Spleen (tissue), 11 donors: ENCODE results near the gene GAS2. TPM values are rescaled to one million over a fixed set of nuclear protein-coding genes. Genes with fewer than 3 reads are reported as not detected.

Experiments
- DNase-seq: peaks from one replicate; pipeline ENCODE4 v3.0.0-alpha.2; 2020
- H3K27ac ChIP-seq, 8 donors: fragments of 200-600 bp; sonication (generic) in 7 of 8; 1 replicate in 4 of 8; 2 replicates in 4 of 8; pipeline versions ENCODE4 v1.5.0 to v1.8.0; 2016 to 2021; ENCODE audit warnings: inconsistent platforms in 4 of 8, mild to moderate bottlenecking in 4 of 8, moderate library complexity in 1 of 8
- H3K27me3 ChIP-seq, 7 donors: fragments of 200-600 bp; sonication (generic) in 6 of 7; replicated peaks in 1 of 7; 1 replicate in 4 of 7; 2 replicates in 3 of 7; pipeline versions ENCODE4 v1.5.0 to v1.8.0; 2016 to 2021; ENCODE audit warnings: inconsistent platforms in 3 of 7, mild to moderate bottlenecking in 1 of 7
- H3K36me3 ChIP-seq, 6 donors: fragments of 200-600 bp; sonication (generic) in 5 of 6; 1 replicate in 4 of 6; 2 replicates in 2 of 6; pipeline versions ENCODE4 v1.5.0 to v1.8.0; 2016 to 2021; ENCODE audit warnings: inconsistent platforms in 2 of 6
- H3K4me1 ChIP-seq, 6 donors: fragments of 200-600 bp; sonication (generic) in 5 of 6; 1 replicate in 3 of 6; 2 replicates in 3 of 6; pipeline versions ENCODE4 v1.5.0 to v1.8.0; 2016 to 2021; ENCODE audit warnings: inconsistent platforms in 3 of 6
- H3K4me3 ChIP-seq, 8 donors: fragments of 200-600 bp; sonication (generic) in 7 of 8; 1 replicate in 4 of 8; 2 replicates in 4 of 8; pipeline versions ENCODE4 v1.5.0 to v1.8.0; 2016 to 2021; ENCODE audit warnings: inconsistent platforms in 4 of 8, mild to moderate bottlenecking in 4 of 8, moderate library complexity in 2 of 8
- H3K9me3 ChIP-seq, 8 donors: fragments of 200-600 bp; sonication (generic) in 7 of 8; 1 replicate in 4 of 8; 2 replicates in 4 of 8; pipeline versions ENCODE4 v1.5.0 to v1.8.0; 2016 to 2021; ENCODE audit warnings: inconsistent platforms in 4 of 8
- CTCF ChIP-seq, 11 experiments: fragments of 200-600 bp in 7 of 11; fragments of 450-650 bp in 4 of 11; sonication (generic) in 4 of 11; IDR thresholded peaks in 8 of 11; conservative IDR thresholded peaks in 3 of 11; 1 replicate in 7 of 11; 2 replicates in 4 of 11; pipeline versions ENCODE4 v1.4.0 to v1.8.0; 2016 to 2021; ENCODE audit warnings: antibody characterized with exemption in 11 of 11, inconsistent platforms in 4 of 11, mild to moderate bottlenecking in 1 of 11
- POLR2A ChIP-seq, 3 donors: fragments of 450-650 bp; IDR thresholded peaks; one replicate each; pipeline ENCODE4 v1.5.1; 2017; ENCODE audit warnings: antibody characterized with exemption in 3 of 3, mild to moderate bottlenecking in 1 of 3
- POLR2AphosphoS5 ChIP-seq, 3 donors: sonication (generic); formaldehyde crosslinking; IDR thresholded peaks; one replicate each; pipeline ENCODE4 v1.5.1; 2017; ENCODE audit warnings: antibody characterized with exemption in 3 of 3
- WGBS, 5 donors: extraction: QIAGEN DNeasy Blood & Tissue Kit in 3 of 5; methylation state at CpG; one replicate each; pipeline versions ENCODE4 v1.1.5 to v1.1.7; 2013 to 2018; 5-methylcytosine and 5-hydroxymethylcytosine counted together
- intact Hi-C: fragments of 100-400 bp; cut with DNase I; formaldehyde crosslinking; loops from one replicate; pipeline ENCODE4 v1.15.0; 2023; ENCODE audit warnings: low total_unique reads
- polyA plus RNA-seq, 3 donors: library from polyadenylated mRNA; stranded (reverse); fragments of 200-250 nt; gene quantifications; one replicate each; pipeline ENCODE4 v1.2.1, GENCODE V29; 2013
- total RNA-seq, 7 donors: library from RNA; depleted of rRNA in 3 of 7; stranded (reverse); fragments of >200 nt in 3 of 7; fragmentation: NEBNext Ultra II Directional in 4 of 7; extraction: Animal tissue kit (Norgen Biotek cat#: 25700) in 4 of 7; gene quantifications; one replicate each; pipeline versions ENCODE4 v1.1.0 to v1.2.1, GENCODE V29; 2016 to 2021
- donor health status: healthy with polysubstance abuse.
- donor health status: DM: no; HTN: no; CAD: no; lungs with moderate emphysema.
- donor health status: DM: no; HTN: no; CAD: no.
- donor health status: Bipolar disorder and iron deficiency.
- donor health status: healthy.
- donor health status: DM: no; HTN: no; CAD: no.
- donor health status: DM: yes; HTN: yes; CAD: no.

Gene GAS2
- total and polyA plus RNA-seq, 10 donors: 1.1 to 9.1 (median 2.2) TPM

- Histone ChIP-seq H3K9me3 (no peaks in the 10 kb centered on the region), H3K27me3 (no peaks in the 10 kb centered on the region), H3K27ac (no peak overlapping the region), H3K4me1 (no peaks in the 10 kb centered on the region), H3K36me3 (no peaks in the 10 kb centered on the region), H3K4me3 (no peak overlapping the region)
- intact Hi-C loops: no loop called here
- TF ChIP-seq POLR2A (IDR thresholded peaks at IDR 0.05): no peak
- TF ChIP-seq POLR2AphosphoS5 (IDR thresholded peaks at IDR 0.05): no peak
- no peak for TF ChIP-seq CTCF (IDR thresholded peaks at IDR 0.05 in 8 of 11, conservative IDR thresholded peaks at IDR 0.05 in 3 of 11)
- WGBS, 5 donors: 75 to 85% (median 79%) methylated on average over 4 of the region's 4 CpGs
- DNase-seq: no peak
Measured at GRCh38 chr11:22681281-22681812, 14.9 kb downstream of the GAS2 start.

- intact Hi-C loops: no loop called here
- no peaks in the 10 kb centered on the region for H3K9me3 ChIP-seq
- no peak overlapping the region for H3K27ac ChIP-seq
- no peak for DNase-seq
- TF ChIP-seq POLR2A (IDR thresholded peaks at IDR 0.05) (no peak), POLR2AphosphoS5 (IDR thresholded peaks at IDR 0.05) (no peak), CTCF (IDR thresholded peaks at IDR 0.05 in 8 of 11, conservative IDR thresholded peaks at IDR 0.05 in 3 of 11) (no peak)
- H3K36me3 ChIP-seq: no peaks in the 10 kb centered on the region
- H3K27me3 ChIP-seq: no peaks in the 10 kb centered on the region
- H3K4me1 ChIP-seq: no peaks in the 10 kb centered on the region
- 91 to 99% (median 94%) methylated on average over 2 of the region's 2 CpGs for WGBS, 5 donors
- no peak overlapping the region for H3K4me3 ChIP-seq
Measured at GRCh38 chr11:22684082-22684481, 17.7 kb downstream of the GAS2 start.

GRCh38 chr11:22685111-22685510 lies 18.7 kb downstream of the GAS2 start:
- no peak for DNase-seq
- intact Hi-C loops: no loop called here
- H3K27me3 ChIP-seq: no peaks in the 10 kb centered on the region
- no peak overlapping the region for H3K4me3 ChIP-seq
- 93 to 99% (median 97%) methylated on average over 4 of the region's 4 CpGs for WGBS, 5 donors
- no peaks in the 10 kb centered on the region for H3K36me3 ChIP-seq
- H3K27ac ChIP-seq: no peak overlapping the region
- no peaks in the 10 kb centered on the region for H3K4me1 ChIP-seq
- TF ChIP-seq CTCF (IDR thresholded peaks at IDR 0.05 in 8 of 11, conservative IDR thresholded peaks at IDR 0.05 in 3 of 11) (no peak), POLR2AphosphoS5 (IDR thresholded peaks at IDR 0.05) (no peak), POLR2A (IDR thresholded peaks at IDR 0.05) (no peak)
- no peaks in the 10 kb centered on the region for H3K9me3 ChIP-seq

GRCh38 chr11:22688914-22689313 lies 22.5 kb downstream of the GAS2 start:
- DNase-seq: no peak
- Histone ChIP-seq H3K4me3 (no peak overlapping the region), H3K36me3 (no peaks in the 10 kb centered on the region), H3K27ac (no peak overlapping the region), H3K9me3 (no peaks in the 10 kb centered on the region), H3K27me3 (no peaks in the 10 kb centered on the region), H3K4me1 (no peaks in the 10 kb centered on the region)
- TF ChIP-seq POLR2A (IDR thresholded peaks at IDR 0.05) (no peak), POLR2AphosphoS5 (IDR thresholded peaks at IDR 0.05) (no peak), CTCF (IDR thresholded peaks at IDR 0.05 in 8 of 11, conservative IDR thresholded peaks at IDR 0.05 in 3 of 11) (no peak)
- 88 to 93% (median 90%) methylated on average over 3 of the region's 3 CpGs for WGBS, 5 donors
- intact Hi-C loops: no loop called here
